ENCODE data around the gene FBXL3.

GRCh38 chr13:77038907-77039480, 12.0 kb upstream of the FBXL3 start:
- TF ChIP-seq EZH2 (IDR thresholded peaks at IDR 0.05; ENCODE audit: borderline replicate concordance, insufficient read depth, low read depth, low read length, poor library complexity, severe bottlenecking) (no peak), CTCF (IDR thresholded peaks at IDR 0.05) (no peak)

Measured in B cell (primary cell).